ENCODE measurements around the gene HAP1. TPM values are rescaled to one million over a fixed set of nuclear protein-coding genes. Genes with fewer than 3 reads are reported as not detected.
A peak's percentile ranks its signal among the peaks of the same experiment; 100 is the strongest.

HAP1 gene
- total RNA-seq, 1 donor from 2014 or later, result 0.76 TPM

DNA sequence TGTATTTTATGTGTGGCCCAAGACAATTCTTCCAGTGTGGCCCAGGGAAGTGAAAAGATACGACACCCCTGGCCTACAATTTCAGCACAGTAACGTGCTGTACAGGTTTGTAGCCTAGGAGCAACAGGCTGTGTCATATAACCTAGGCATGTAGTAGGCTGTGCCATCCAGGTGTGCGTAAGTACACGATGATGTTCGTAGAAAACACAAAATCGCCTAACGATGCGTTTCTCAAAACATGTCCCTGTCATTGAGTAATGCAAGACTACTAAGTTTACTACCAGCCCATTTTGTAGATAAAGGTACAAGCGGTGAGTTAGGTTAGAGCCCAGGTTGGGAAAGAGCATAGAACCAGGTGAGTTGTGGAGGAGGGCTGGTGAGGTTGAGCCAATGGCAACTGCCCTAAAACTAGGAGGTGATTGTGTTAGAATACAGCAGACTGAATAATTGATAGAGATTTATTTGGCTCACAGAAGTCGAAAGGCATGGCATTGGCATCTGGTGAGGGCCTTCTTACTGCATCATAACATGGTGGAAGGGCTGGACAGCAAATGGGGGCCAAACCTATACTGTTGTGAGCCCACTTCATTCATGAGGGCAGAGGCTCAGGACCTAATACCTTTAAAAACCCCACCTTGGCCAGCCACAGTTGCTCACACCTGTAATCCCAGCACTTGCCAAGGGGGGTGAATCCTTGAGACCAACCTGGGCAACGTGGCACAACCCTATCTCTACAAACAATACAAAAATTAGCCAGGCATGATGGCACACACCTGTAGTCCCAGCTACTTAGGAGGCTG lies 41.5 kb downstream of the HAP1 start:
- H3K9me3 Mint-ChIP-seq (ENCODE audit: unreplicated experiment), result peaks cover 21% of the 10 kb centered on the region
- no peak overlapping the region for H3K27ac Mint-ChIP-seq (ENCODE audit: unreplicated experiment)
- H3K4me1 Mint-ChIP-seq (ENCODE audit: low read depth, unreplicated experiment), result peaks cover 12% of the 10 kb centered on the region
- DNase-seq, result no peak
- H3K4me3 Mint-ChIP-seq (ENCODE audit: unreplicated experiment), result peak overlapping the region; percentile 18
- H3K36me3 Mint-ChIP-seq (ENCODE audit: unreplicated experiment), result peaks cover 5% of the 10 kb centered on the region
- H3K27me3 Mint-ChIP-seq (ENCODE audit: unreplicated experiment), result peaks cover 12% of the 10 kb centered on the region
- TF ChIP-seq, protein P1, sequence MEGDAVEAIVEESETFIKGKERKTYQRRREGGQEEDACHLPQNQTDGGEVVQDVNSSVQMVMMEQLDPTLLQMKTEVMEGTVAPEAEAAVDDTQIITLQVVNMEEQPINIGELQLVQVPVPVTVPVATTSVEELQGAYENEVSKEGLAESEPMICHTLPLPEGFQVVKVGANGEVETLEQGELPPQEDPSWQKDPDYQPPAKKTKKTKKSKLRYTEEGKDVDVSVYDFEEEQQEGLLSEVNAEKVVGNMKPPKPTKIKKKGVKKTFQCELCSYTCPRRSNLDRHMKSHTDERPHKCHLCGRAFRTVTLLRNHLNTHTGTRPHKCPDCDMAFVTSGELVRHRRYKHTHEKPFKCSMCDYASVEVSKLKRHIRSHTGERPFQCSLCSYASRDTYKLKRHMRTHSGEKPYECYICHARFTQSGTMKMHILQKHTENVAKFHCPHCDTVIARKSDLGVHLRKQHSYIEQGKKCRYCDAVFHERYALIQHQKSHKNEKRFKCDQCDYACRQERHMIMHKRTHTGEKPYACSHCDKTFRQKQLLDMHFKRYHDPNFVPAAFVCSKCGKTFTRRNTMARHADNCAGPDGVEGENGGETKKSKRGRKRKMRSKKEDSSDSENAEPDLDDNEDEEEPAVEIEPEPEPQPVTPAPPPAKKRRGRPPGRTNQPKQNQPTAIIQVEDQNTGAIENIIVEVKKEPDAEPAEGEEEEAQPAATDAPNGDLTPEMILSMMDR (IDR thresholded peaks at IDR 0.05; ENCODE audit: partially characterized antibody, unreplicated experiment), result no peak

DNA sequence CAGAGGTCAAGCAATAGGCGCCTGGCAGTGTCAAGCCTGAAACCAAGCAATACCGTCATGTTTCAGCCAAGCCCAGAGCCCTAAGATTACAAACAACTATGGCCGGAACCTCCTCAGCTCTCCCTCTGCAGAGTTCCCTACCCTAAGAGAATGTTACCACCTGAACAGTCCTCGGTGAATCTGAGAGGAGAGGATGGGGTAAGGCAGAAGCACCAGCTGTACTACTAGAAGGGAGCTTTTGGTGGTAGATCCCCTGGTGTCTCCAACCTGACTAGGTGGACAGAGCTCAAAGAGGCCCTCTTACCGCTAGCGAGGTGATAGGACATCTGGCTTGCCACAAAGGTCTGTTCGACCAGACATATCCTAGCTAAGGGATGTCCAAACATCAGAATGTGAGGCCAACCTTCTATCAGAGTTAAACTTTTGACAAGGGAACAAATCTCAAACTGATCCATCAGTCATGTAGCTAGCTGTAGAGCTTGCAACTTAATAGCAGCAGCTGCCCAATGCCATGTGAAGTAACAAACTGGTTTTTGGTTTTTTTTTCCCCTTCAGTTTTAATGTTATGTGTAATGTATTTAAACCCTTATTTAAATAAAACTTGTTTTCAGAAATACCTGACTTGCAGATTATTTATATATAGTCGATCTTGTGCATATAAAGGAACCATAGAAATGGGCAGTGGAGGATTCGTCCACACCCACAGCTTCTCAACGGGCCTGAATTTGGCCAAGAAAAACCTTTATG lies 43.2 kb downstream of the HAP1 start:
- peaks cover 9% of the 10 kb centered on the region for H3K27me3 Mint-ChIP-seq (ENCODE audit: unreplicated experiment)
- DNase-seq, result no peak
- H3K4me1 Mint-ChIP-seq (ENCODE audit: low read depth, unreplicated experiment), result peaks cover 10% of the 10 kb centered on the region
- H3K4me3 Mint-ChIP-seq (ENCODE audit: unreplicated experiment), result peak overlapping the region; percentile 98
- peaks cover 5% of the 10 kb centered on the region for H3K36me3 Mint-ChIP-seq (ENCODE audit: unreplicated experiment)
- TF ChIP-seq, protein P1 (IDR thresholded peaks at IDR 0.05; ENCODE audit: partially characterized antibody, unreplicated experiment), result no peak
- peak overlapping the region; percentile 100 for H3K27ac Mint-ChIP-seq (ENCODE audit: unreplicated experiment)
- peaks cover 23% of the 10 kb centered on the region for H3K9me3 Mint-ChIP-seq (ENCODE audit: unreplicated experiment)

DNA sequence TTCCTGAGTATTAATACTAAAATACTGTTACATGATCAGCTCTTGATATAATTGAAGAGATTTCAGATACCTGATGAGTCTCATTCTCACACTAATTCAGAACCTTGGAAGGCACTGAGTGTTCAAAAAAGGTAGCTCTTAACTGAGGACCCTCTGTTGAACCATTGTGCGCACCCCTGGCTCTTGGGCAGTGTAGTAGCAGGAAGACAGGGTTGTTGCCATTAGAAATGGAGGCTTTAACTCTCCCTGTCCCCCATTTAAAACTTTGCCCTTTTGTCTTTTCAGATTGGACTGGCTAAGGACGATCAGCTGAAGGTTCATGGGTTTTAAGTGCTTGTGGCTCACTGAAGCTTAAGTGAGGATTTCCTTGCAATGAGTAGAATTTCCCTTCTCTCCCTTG lies 43.9 kb downstream of the HAP1 start:
- H3K27ac Mint-ChIP-seq (ENCODE audit: unreplicated experiment), result peak overlapping the region; percentile 100
- H3K36me3 Mint-ChIP-seq (ENCODE audit: unreplicated experiment), result peaks cover 5% of the 10 kb centered on the region
- no peak for DNase-seq

DNA sequence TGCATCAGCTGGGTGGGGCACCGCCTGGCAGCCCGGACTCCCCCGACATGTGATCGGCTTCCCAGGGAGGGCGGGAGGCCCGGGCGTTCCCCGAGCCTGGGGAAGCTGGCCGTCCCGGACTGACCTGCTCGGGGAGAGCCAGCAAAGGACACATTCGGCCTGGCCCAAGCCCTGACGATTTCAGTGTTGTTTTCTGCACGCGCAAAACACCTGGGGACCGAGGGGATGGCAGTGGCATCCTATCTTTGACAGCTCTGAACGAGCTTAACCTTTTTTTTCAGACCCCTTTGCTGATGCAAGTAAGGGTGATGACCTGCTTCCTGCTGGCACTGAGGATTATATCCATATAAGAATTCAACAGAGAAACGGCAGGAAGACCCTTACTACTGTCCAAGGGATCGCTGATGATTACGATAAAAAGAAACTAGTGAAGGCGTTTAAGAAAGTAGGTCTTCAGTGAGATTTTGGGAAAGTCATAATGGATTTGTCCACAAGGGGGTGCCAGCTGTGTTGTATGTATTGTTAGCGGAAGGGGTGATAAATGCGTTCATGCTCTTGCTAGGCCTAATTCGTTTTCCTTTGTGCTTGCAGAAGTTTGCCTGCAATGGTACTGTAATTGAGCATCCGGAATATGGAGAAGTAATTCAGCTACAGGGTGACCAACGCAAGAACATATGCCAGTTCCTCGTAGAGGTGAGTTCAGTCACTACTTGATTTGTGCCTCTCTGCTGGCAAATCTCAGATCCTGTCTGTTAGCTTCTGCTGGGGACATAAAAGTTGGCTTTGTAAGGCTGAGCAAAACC lies 44.7 kb downstream of the HAP1 start:
- Mint-ChIP-seq H3K27me3 (ENCODE audit: unreplicated experiment) (peaks cover 9% of the 10 kb centered on the region), H3K36me3 (ENCODE audit: unreplicated experiment) (peaks cover 5% of the 10 kb centered on the region), H3K4me1 (ENCODE audit: low read depth, unreplicated experiment) (peaks cover 8% of the 10 kb centered on the region), H3K4me3 (ENCODE audit: unreplicated experiment) (peak overlapping the region; percentile 98), H3K9me3 (ENCODE audit: unreplicated experiment) (peaks cover 23% of the 10 kb centered on the region), H3K27ac (ENCODE audit: unreplicated experiment) (peak overlapping the region; percentile 100)
- DNase-seq, result no peak
- TF ChIP-seq, protein P1 (IDR thresholded peaks at IDR 0.05; ENCODE audit: partially characterized antibody, unreplicated experiment), result peak; percentile 96

More for the DNA sequence above, 43.9 kb downstream of the HAP1 start:
- Mint-ChIP-seq H3K4me3 (ENCODE audit: unreplicated experiment) (peak overlapping the region; percentile 98), H3K27me3 (ENCODE audit: unreplicated experiment) (peaks cover 9% of the 10 kb centered on the region), H3K9me3 (ENCODE audit: unreplicated experiment) (peaks cover 23% of the 10 kb centered on the region), H3K4me1 (ENCODE audit: low read depth, unreplicated experiment) (peaks cover 8% of the 10 kb centered on the region)
- TF ChIP-seq, protein P1 (IDR thresholded peaks at IDR 0.05; ENCODE audit: partially characterized antibody, unreplicated experiment), result no peak

Measured in glutamatergic neuron (in vitro differentiated cells).